Upper lobe of left lung (tissue), 6 donors: ENCODE results near the gene RIMS1. TPM values are rescaled to one million over a fixed set of nuclear protein-coding genes. Genes with fewer than 3 reads are reported as not detected.

Experiments
- ATAC-seq, 2 donors: fragments of 200-7000 bp; cut with Tn5 transposase; one replicate each; pipeline ENCODE4 v1.9.1; 2022; ENCODE audit warnings: mild to moderate bottlenecking in 2 of 2, moderate library complexity in 2 of 2; ENCODE audit not compliant: low FRiP score in 2 of 2
- DNase-seq, 2 donors: peaks; one replicate each; pipeline ENCODE4 v3.0.0-alpha.2; 2019 to 2020
- H3K27ac ChIP-seq, 4 donors: fragments of 200-600 bp; sonication (generic); one replicate each; pipeline ENCODE4 v1.5.1; 2016 to 2019
- H3K27me3 ChIP-seq, 4 donors: fragments of 200-600 bp; sonication (generic); one replicate each; pipeline ENCODE4 v1.5.1; 2017 to 2019
- H3K36me3 ChIP-seq, 4 donors: fragments of 200-600 bp; sonication (generic); one replicate each; pipeline ENCODE4 v1.5.1; 2016 to 2019
- H3K4me1 ChIP-seq, 4 donors: fragments of 200-600 bp; sonication (generic); one replicate each; pipeline ENCODE4 v1.5.1; 2018 to 2019
- H3K4me3 ChIP-seq, 4 donors: fragments of 200-600 bp; sonication (generic); one replicate each; pipeline ENCODE4 v1.5.1; 2017 to 2019; ENCODE audit warnings: mild to moderate bottlenecking in 2 of 4, moderate library complexity in 1 of 4
- H3K9me3 ChIP-seq, 4 donors: fragments of 200-600 bp; sonication (generic); one replicate each; pipeline ENCODE4 v1.5.1; 2018 to 2019
- EP300 ChIP-seq, 4 donors: sonication (generic); formaldehyde crosslinking; IDR thresholded peaks; one replicate each; pipeline ENCODE4 v1.5.1; 2017; ENCODE audit warnings: antibody characterized with exemption in 4 of 4, control low read depth in 2 of 4
- POLR2A ChIP-seq, 4 donors: fragments of 450-650 bp; IDR thresholded peaks; one replicate each; pipeline ENCODE4 v1.5.1; 2016 to 2017; ENCODE audit warnings: antibody characterized with exemption in 4 of 4, mild to moderate bottlenecking in 2 of 4
- POLR2AphosphoS5 ChIP-seq, 2 donors: sonication (generic); formaldehyde crosslinking; IDR thresholded peaks; one replicate each; pipeline ENCODE4 v1.5.1; 2017; ENCODE audit warnings: antibody characterized with exemption in 2 of 2
- WGBS, 2 donors: methylation state at CpG; one replicate each; pipeline ENCODE4 v1.1.5; 2017 to 2018; 5-methylcytosine and 5-hydroxymethylcytosine counted together
- total RNA-seq, 6 donors: library from RNA; depleted of rRNA in 4 of 6; stranded (reverse); fragments of >200 nt in 4 of 6; gene quantifications; one replicate each; pipeline versions ENCODE4 v1.1.0 to v1.2.1, GENCODE V29; 2016 to 2021
- TF ChIP-seq, protein P1 (sequence below), 6 experiments: fragments of 450-650 bp in 4 of 6; fragments of 200-600 bp in 2 of 6; sonication (generic) in 2 of 6; IDR thresholded peaks; one replicate each; pipeline ENCODE4 v1.5.1; 2016 to 2019; ENCODE audit warnings: antibody characterized with exemption in 6 of 6
- donor health status: DM: no; HTN: no; CAD: no; lungs with moderate emphysema.
- donor health status: DM: no; HTN: yes; CAD: no; lungs with severe emphysema.

RIMS1 gene
- total RNA-seq, 6 donors from 2014 or later, result 1.0 to 4.1 (median 2.7) TPM

DNA sequence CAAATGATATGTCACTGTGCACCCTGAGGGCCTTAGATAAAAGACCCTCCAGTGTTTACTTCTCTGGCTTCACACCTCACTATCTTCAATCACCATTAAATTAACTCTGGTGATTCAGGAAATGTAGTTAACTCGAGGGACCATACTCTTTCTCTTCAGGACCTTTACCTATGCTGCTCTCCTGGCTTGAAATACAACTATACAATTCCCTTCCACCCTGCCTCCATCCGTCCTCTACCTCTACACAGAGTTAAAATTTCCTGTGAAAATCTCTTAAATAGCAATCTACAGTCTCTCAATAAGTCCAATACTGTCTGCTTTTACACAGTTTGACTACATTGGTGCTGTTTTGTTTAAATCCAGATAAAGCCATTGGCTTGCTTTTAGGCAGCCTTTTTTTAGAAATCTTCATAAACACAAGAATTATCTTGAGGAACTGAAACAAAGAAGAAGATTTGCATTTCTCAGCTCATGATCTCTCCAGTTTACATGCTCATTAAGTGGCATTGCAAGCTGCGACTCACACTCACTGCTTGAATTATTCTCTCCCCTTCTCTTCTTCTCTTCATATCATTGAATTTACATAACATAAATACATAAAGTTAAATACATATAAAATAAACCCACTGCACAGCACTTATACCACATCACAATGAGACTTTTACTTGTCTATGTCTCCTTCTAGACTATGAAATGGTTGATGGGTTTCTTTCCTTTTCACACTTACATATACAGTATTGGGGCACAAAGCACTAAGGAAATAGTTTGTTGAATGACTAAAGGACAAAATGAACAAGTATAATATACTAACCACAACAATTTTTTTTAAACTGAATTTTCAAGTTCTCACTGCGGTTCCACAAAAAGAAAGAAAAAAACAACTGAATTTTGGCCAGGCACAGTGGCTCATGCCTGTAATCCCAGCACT lies 496.5 kb downstream of the RIMS1 start:
- no peaks in the 10 kb centered on the region for H3K27me3 ChIP-seq
- ATAC-seq (no peak), DNase-seq (no peak)
- 66 to 69% methylated on average over 4 of the region's 4 CpGs for WGBS, 2 donors
- no peaks in the 10 kb centered on the region for H3K4me1 ChIP-seq
- TF ChIP-seq POLR2AphosphoS5 (IDR thresholded peaks at IDR 0.05) (no peak), POLR2A (IDR thresholded peaks at IDR 0.05) (no peak), EP300 (IDR thresholded peaks at IDR 0.05) (no peak)
- TF ChIP-seq, protein P1, sequence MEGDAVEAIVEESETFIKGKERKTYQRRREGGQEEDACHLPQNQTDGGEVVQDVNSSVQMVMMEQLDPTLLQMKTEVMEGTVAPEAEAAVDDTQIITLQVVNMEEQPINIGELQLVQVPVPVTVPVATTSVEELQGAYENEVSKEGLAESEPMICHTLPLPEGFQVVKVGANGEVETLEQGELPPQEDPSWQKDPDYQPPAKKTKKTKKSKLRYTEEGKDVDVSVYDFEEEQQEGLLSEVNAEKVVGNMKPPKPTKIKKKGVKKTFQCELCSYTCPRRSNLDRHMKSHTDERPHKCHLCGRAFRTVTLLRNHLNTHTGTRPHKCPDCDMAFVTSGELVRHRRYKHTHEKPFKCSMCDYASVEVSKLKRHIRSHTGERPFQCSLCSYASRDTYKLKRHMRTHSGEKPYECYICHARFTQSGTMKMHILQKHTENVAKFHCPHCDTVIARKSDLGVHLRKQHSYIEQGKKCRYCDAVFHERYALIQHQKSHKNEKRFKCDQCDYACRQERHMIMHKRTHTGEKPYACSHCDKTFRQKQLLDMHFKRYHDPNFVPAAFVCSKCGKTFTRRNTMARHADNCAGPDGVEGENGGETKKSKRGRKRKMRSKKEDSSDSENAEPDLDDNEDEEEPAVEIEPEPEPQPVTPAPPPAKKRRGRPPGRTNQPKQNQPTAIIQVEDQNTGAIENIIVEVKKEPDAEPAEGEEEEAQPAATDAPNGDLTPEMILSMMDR (IDR thresholded peaks at IDR 0.05), result no peak
- H3K27ac ChIP-seq, result no peak overlapping the region
- no peak overlapping the region for H3K4me3 ChIP-seq
- H3K36me3 ChIP-seq, result no peaks in the 10 kb centered on the region
- no peaks in the 10 kb centered on the region for H3K9me3 ChIP-seq

GRCh38 chr6:72386324-72386723 lies 500.0 kb downstream of the RIMS1 start:
- Histone ChIP-seq H3K36me3 (no peaks in the 10 kb centered on the region), H3K4me3 (no peak overlapping the region), H3K27ac (no peak overlapping the region), H3K4me1 (no peaks in the 10 kb centered on the region), H3K27me3 (no peaks in the 10 kb centered on the region), H3K9me3 (no peaks in the 10 kb centered on the region)
- no peak for TF ChIP-seq POLR2A (IDR thresholded peaks at IDR 0.05)
- TF ChIP-seq POLR2AphosphoS5 (IDR thresholded peaks at IDR 0.05), result no peak
- no peak for TF ChIP-seq EP300 (IDR thresholded peaks at IDR 0.05)
- TF ChIP-seq, protein P1 (IDR thresholded peaks at IDR 0.05), result no peak
- DNase-seq, result no peak
- 81 to 89% methylated on average over 8 of the region's 8 CpGs for WGBS, 2 donors
- no peak for ATAC-seq

DNA sequence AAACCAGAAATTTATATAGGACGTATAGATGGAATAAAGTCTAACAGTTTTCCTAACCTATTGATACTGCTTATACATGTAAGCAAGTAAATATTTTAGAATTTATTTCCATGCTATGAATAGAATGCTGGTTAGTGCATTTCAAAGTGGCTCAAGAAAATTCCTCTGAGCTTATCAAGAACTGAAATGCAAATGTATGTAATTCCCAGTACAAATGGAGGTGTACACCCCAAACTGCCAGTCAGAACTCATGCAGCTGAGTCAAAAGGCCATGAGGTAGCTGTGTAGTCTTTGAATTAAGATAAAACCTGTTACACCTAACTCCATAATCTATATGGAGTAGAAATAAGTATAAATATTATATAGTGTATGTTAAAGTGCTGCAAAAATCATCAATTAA lies 503.3 kb downstream of the RIMS1 start:
- TF ChIP-seq, protein P1 (IDR thresholded peaks at IDR 0.05), result no peak
- TF ChIP-seq POLR2AphosphoS5 (IDR thresholded peaks at IDR 0.05), result no peak
- TF ChIP-seq POLR2A (IDR thresholded peaks at IDR 0.05), result no peak
- no peak for TF ChIP-seq EP300 (IDR thresholded peaks at IDR 0.05)
- Histone ChIP-seq H3K27ac (no peak overlapping the region), H3K4me1 (no peaks in the 10 kb centered on the region), H3K27me3 (no peaks in the 10 kb centered on the region), H3K4me3 (no peak overlapping the region), H3K9me3 (no peaks in the 10 kb centered on the region), H3K36me3 (no peaks in the 10 kb centered on the region)
- ATAC-seq (no peak), DNase-seq (no peak)
- WGBS, 2 donors, result 97% methylated on average over 1 of the region's 1 CpG

DNA sequence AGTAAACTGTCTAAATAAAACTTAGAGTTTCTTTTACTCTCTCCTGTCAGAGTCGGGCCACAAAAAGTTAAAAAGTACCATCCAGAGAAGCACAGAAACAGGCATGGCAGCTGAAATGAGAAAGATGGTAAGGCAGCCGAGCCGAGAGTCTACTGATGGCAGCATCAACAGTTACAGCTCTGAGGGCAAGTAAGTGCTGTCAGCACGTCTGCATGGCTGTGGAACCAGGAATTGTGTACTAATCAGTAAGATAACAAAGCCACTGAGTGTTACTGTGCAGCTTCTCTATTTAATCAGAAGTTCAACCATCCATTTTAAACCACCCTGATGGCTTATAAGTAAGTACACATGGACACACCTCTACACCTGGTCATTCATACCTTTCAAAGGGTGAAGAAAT lies 504.2 kb downstream of the RIMS1 start:
- no peaks in the 10 kb centered on the region for H3K4me1 ChIP-seq
- no peak for DNase-seq
- 81 to 90% methylated on average over 4 of the region's 4 CpGs for WGBS, 2 donors
- no peak for ATAC-seq
- no peaks in the 10 kb centered on the region for H3K36me3 ChIP-seq
- no peaks in the 10 kb centered on the region for H3K27me3 ChIP-seq
- TF ChIP-seq, protein P1 (IDR thresholded peaks at IDR 0.05), result no peak
- TF ChIP-seq POLR2A (IDR thresholded peaks at IDR 0.05), result no peak
- no peak overlapping the region for H3K27ac ChIP-seq
- no peaks in the 10 kb centered on the region for H3K9me3 ChIP-seq
- no peak overlapping the region for H3K4me3 ChIP-seq

DNA sequence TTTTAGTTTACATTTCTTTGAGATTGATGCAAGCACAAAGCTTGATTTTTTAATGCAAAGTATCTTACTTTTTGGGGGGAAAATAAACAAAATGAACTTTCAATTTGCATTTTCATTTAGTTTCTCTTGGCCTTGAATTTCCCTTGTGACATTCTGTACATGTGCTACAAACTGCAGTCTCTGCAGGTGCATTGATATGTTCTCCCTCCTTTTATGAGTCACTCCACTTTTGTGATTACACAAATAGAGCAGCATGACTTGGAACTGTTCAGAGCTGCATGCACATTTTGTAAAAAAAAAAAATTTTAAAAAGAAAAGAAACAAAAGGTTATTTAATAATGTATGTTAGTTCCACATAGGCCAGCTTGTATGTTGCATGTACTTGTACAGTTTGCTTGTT lies 515.5 kb downstream of the RIMS1 start:
- no peaks in the 10 kb centered on the region for H3K4me1 ChIP-seq
- H3K27me3 ChIP-seq, result no peaks in the 10 kb centered on the region
- ATAC-seq, result no peak
- no peak for TF ChIP-seq POLR2A (IDR thresholded peaks at IDR 0.05)
- no peak for TF ChIP-seq EP300 (IDR thresholded peaks at IDR 0.05)
- TF ChIP-seq, protein P1 (IDR thresholded peaks at IDR 0.05), result no peak
- no peak for TF ChIP-seq POLR2AphosphoS5 (IDR thresholded peaks at IDR 0.05)
- H3K4me3 ChIP-seq, result no peak overlapping the region
- no peaks in the 10 kb centered on the region for H3K36me3 ChIP-seq
- H3K27ac ChIP-seq, result no peak overlapping the region
- H3K9me3 ChIP-seq, result no peaks in the 10 kb centered on the region
- DNase-seq, result no peak
